ENCODE measurements around the gene CRMP1.

- TF ChIP-seq CTCF (IDR thresholded peaks at IDR 0.05): no peak
- TF ChIP-seq POLR2A (IDR thresholded peaks at IDR 0.05): no peak
Measured at GRCh38 chr4:5823542-5824211, 69.2 kb downstream of the CRMP1 start.
